A673 (cell line): ENCODE measurements around the gene HSPD1. TPM values are rescaled to one million over a fixed set of nuclear protein-coding genes. Genes with fewer than 3 reads are reported as not detected.

Experiments used
- BruUV-seq: library from RNA; stranded (reverse); fragments of 400-500 nt; replicated peaks from 2 replicates; lab custom pipeline; 2021; lab: Mats Ljungman, UMichigan
- CTCF ChIA-PET: fragments of 300-600 bp; sonication (Branson Sonifier 250); formaldehyde crosslinking; loops from one replicate; lab custom pipeline; 2022; ENCODE audit warnings: antibody characterized with exemption; lab: Charles Lee
- POLR2A ChIA-PET: fragments of 300-600 bp; sonication (Branson Sonifier 250); formaldehyde crosslinking; loops from one replicate; lab custom pipeline; 2022; ENCODE audit warnings: antibody characterized with exemption; ENCODE audit not compliant: low non-redundant PET; lab: Charles Lee
- DNase-seq: peaks from one replicate; pipeline ENCODE4 v3.0.0-alpha.2; 2015; ENCODE audit warnings: low spot score
- H3K27ac ChIP-seq: fragments of 200-600 bp; sonication (generic); 2 replicates; pipeline ENCODE4 v1.5.1; 2016; ENCODE audit warnings: mixed run types, low read depth, mild to moderate bottlenecking, mixed read lengths, antibody characterized with exemption, low read length; ENCODE audit not compliant: poor library complexity, severe bottlenecking
- H3K27me3 ChIP-seq: fragments of 200-600 bp; sonication (generic); replicated peaks from 2 replicates; pipeline ENCODE4 v1.6.1; 2017; ENCODE audit warnings: mixed run types, low read depth, mild to moderate bottlenecking, mixed read lengths, antibody characterized with exemption, low read length; ENCODE audit not compliant: insufficient read depth, poor library complexity
- H3K36me3 ChIP-seq: fragments of 200-600 bp; sonication (generic); 2 replicates; pipeline ENCODE4 v1.6.1; 2016; ENCODE audit warnings: mixed run types, mild to moderate bottlenecking, mixed read lengths, antibody characterized with exemption, low read length; ENCODE audit not compliant: insufficient read depth, poor library complexity, severe bottlenecking
- H3K4me1 ChIP-seq: fragments of 200-600 bp; sonication (generic); 2 replicates; pipeline ENCODE4 v1.6.1; 2017; ENCODE audit warnings: mixed run types, mild to moderate bottlenecking, mixed read lengths, antibody characterized with exemption, low read length; ENCODE audit not compliant: insufficient read depth, poor library complexity, severe bottlenecking
- H3K4me3 ChIP-seq: fragments of 200-600 bp; sonication (generic); 2 replicates; pipeline ENCODE4 v1.5.1; 2016; ENCODE audit warnings: low read depth, mixed run types, mild to moderate bottlenecking, mixed read lengths, low read length; ENCODE audit not compliant: poor library complexity, severe bottlenecking
- H3K9me3 ChIP-seq: fragments of 200-600 bp; sonication (generic); 2 replicates; pipeline ENCODE4 v1.6.1; 2016; ENCODE audit warnings: mixed run types, low read depth, mild to moderate bottlenecking, mixed read lengths, antibody characterized with exemption, low read length; ENCODE audit not compliant: poor library complexity, severe bottlenecking
- CTCF ChIP-seq: fragments of 300-800, 200-600 bp; sonication (generic); conservative IDR thresholded peaks from 2 replicates; pipeline ENCODE4 v1.5.1; 2017; ENCODE audit warnings: low read depth, mild to moderate bottlenecking, antibody characterized with exemption, low read length, moderate library complexity, mixed read lengths
- EZH2 ChIP-seq: fragments of 200-600 bp; sonication (generic); IDR thresholded peaks from 2 replicates; pipeline ENCODE4 v1.6.1; 2017; ENCODE audit warnings: borderline replicate concordance, low read depth, mild to moderate bottlenecking, mixed read lengths, antibody characterized with exemption, low read length; ENCODE audit not compliant: poor library complexity, severe bottlenecking
- intact Hi-C: fragments of 100-400 bp; cut with micrococcal nuclease; formaldehyde crosslinking; loops from one replicate; pipeline ENCODE4 v1.10.0; 2022; ENCODE audit not compliant: unreplicated experiment
- total RNA-seq: library from RNA; stranded (reverse); gene quantifications from 2 replicates; pipeline ENCODE4 v1.2.3, GENCODE V29; 2021

Gene HSPD1
- total RNA-seq, 1 experiment from 2014 or later = 812 TPM

GRCh38 chr2:197442857-197443256 lies 56.8 kb downstream of the HSPD1 start:
- Histone ChIP-seq H3K27ac (no peak overlapping the region), H3K36me3 (no peaks in the 10 kb centered on the region), H3K4me3 (no peak overlapping the region), H3K4me1 (peaks cover 12% of the 10 kb centered on the region), H3K27me3 (no peaks in the 10 kb centered on the region), H3K9me3 (no peaks in the 10 kb centered on the region)
- no TSS peak for BruUV-seq
- CTCF ChIA-PET = no interaction called here
- POLR2A ChIA-PET = interaction anchor here (0.6 kb wide), 1 partner anchor 54 kb away, joined by 6 read pairs; no protein-coding TSS in a partner anchor
- no peak for DNase-seq
- intact Hi-C loops = no loop called here
- TF ChIP-seq CTCF (no peak), EZH2 (no peak)

GRCh38 chr2:197437380-197437779 lies 62.3 kb downstream of the HSPD1 start:
- ChIA-PET CTCF (no interaction called here), POLR2A (no interaction called here)
- DNase-seq = no peak
- TF ChIP-seq CTCF (no peak), EZH2 (no peak)
- H3K9me3 ChIP-seq = no peaks in the 10 kb centered on the region
- intact Hi-C loops = no loop called here
- H3K4me3 ChIP-seq = no peak overlapping the region
- no peak overlapping the region for H3K27ac ChIP-seq
- no TSS peak for BruUV-seq
- H3K4me1 ChIP-seq = peaks cover 16% of the 10 kb centered on the region
- no peaks in the 10 kb centered on the region for H3K36me3 ChIP-seq
- H3K27me3 ChIP-seq = no peaks in the 10 kb centered on the region

Other genes with a start within 250 kb of the HSPD1 start
- gene ANKRD44, start 189.1 kb downstream of the HSPD1 start, total RNA-seq = 17.0 and 22.2 TPM in 2 replicates
- 287 and 297 TPM in 2 replicates for gene SF3B1, start 64.8 kb downstream of the HSPD1 start, total RNA-seq
- gene COQ10B, start 46.3 kb downstream of the HSPD1 start, total RNA-seq = 15.2 and 17.1 TPM in 2 replicates
- 296 and 356 TPM in 2 replicates for gene HSPE1, start 539 bp upstream of the HSPD1 start, total RNA-seq
- 38.0 and 41.6 TPM in 2 replicates for gene MOB4, start 16.2 kb upstream of the HSPD1 start, total RNA-seq
- 5.8 and 7.3 TPM in 2 replicates for gene RFTN2, start 175.7 kb upstream of the HSPD1 start, total RNA-seq
- gene MARS2, start 205.5 kb upstream of the HSPD1 start, total RNA-seq = 13.2 and 14.6 TPM in 2 replicates